GM12891 (cell line): ENCODE measurements around the gene KRT76.

Source experiments
- DNase-seq: peaks from one replicate; pipeline ENCODE4 v3.0.0; 2011; ENCODE audit warnings: low spot score; ENCODE audit not compliant: insufficient read length
- FAIRE-seq: peaks from 2 replicates; lab custom pipeline; 2011; peaks lifted over from hg19 to GRCh38; lab: Jason Lieb, UNC
- PAX5 ChIP-seq: IDR thresholded peaks from 2 replicates; pipeline ENCODE4 v1.6.1; 2011; ENCODE audit warnings: low read length, moderate library complexity, mild to moderate bottlenecking; ENCODE audit not compliant: insufficient read depth, severe bottlenecking
- POLR2A ChIP-seq: IDR thresholded peaks from 2 replicates; pipeline ENCODE4 v1.6.1; 2011; ENCODE audit warnings: low read depth, low read length, control low read depth
- POLR2AphosphoS5 ChIP-seq: IDR thresholded peaks from 2 replicates; pipeline ENCODE4 v1.6.1; 2011; ENCODE audit warnings: low read depth, low read length, control low read depth
- POU2F2 ChIP-seq: IDR thresholded peaks from 2 replicates; pipeline ENCODE4 v1.6.1; 2011; ENCODE audit warnings: low read depth, mild to moderate bottlenecking, control low read depth, low read length, moderate library complexity
- SPI1 ChIP-seq: IDR thresholded peaks from 2 replicates; pipeline ENCODE4 v1.6.1; 2011; ENCODE audit warnings: low read depth, low read length, control low read depth
- TAF1 ChIP-seq: IDR thresholded peaks from 2 replicates; pipeline ENCODE4 v1.6.1; 2011; ENCODE audit warnings: low read depth, low read length, control low read depth

Gene KRT76

DNA sequence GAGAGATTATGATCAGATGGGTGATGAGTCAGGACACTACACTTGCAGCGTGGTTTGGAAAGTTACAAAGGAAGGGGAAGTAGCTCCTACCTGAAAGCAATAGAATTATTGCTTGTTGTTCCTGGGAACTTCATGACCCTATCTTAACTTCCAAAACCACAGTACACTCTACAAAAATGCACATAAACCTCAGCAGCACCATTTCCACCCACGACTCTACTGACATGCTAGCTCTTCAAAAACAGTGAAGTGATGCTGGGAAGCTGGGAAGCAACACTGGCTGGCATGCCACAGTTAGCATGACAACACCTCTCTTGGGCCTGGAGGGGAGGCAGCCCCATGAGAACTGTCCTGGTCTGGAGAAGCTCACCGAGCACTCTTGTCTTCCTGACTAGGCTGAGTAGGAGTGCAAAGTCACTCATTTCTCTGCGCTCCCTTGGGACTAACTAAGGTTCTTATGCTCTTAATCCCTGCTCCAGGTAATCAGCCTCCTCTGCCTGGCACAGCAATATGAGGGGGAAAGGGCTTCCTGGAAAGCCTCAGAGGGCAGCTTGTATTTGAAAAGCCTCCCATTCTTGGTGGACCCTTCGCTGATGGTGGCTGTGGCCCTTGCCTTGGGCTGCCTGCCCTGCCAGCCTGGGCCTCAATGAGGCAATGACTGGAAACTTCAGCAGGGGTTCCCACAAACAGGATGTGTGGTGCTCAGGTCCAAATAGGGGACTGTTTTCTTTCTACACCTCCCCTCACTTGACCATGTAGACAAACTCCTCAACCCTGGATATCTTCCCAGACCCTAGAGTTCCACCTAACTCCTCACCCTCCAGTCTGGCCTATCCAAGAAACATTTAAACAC, 17.6 kb upstream of the KRT76 start:
- no peak for DNase-seq
- no peak for FAIRE-seq
- TF ChIP-seq POLR2AphosphoS5 (no peak), PAX5 (no peak), TAF1 (no peak), POU2F2 (no peak), POLR2A (no peak), SPI1 (no peak)

DNA sequence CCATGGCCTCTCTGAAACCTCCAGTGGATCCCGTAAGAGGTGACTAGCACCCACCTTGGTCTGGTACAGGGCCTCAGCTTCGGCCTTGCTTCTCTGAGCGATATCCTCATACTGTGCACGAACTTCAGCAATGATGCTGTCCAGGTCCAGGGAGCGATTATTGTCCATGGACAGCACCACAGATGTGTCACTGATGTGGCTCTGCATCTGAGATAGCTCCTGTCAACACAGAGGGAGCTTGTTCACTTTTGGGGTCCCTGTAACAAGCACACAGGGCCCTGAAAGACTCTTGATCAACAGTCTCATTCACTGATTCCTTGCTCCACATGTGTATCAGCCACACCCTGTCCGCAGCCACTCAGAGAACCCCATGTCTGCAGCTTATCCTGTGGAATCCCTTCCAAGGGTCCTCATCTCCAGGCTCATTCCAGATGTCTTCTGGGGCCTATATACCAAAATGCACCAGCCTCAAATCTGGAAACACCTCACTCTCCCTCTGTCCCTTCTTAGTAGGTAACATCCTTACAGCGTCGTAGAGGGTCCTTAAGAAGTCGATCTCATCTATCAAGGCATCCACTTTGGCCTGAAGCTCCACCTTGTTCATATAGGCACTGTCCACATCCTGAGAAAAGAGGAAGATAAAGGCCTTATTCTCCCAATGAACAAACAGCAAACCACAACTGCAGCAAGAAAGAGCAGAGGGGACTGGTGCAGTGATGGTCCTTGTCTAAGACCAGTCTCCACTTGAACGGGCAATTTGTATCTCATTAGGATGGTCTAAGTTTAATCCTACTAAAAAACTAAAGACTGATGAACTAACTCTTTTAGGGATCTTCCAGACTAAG, 15.3 kb upstream of the KRT76 start:
- TF ChIP-seq POLR2A (no peak), TAF1 (no peak), POU2F2 (no peak)
- no peak for FAIRE-seq
- DNase-seq, result no peak

DNA sequence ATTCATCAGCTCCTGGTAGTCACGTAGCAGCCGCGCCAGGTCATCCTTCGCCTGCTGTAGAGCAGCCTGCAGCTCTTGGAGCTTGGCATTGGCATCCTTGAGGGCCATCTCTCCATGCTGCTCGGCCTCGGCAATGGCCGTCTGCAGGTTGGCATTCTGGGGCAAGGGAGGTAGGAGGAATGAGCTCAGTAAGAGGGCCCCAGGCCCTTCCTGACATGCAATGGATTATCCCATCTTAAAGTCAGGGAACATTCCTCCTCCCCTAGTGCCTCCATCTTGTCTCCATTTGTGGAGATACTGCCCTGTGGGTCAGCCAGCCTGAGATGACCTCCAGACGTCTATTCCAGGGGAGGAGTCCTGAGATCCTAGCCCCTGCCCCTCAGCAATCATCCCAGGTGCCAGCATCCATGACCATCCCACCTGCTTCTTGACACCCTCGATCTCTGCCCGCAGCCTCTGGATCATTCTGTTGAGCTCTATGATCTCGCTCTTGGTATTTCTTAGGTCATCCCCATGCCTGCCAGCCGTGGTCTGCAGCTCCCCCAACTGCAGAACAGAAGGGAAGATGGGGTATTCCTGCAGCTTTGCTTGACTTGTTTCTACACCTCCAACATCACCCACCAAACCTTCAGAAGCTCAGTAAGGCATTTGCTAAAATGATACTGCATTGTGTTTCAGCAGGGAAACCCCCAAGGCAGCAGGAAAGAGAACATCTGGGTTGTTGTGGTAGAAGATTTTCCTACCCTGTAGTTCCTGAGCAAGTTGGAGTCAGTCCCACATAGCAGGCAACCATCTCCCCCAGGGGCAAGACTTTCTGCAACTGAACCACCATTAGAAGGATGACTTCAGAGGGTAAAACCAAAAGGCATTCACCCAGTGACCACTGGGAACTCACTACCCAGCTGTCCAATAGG, 14.4 kb upstream of the KRT76 start:
- no peak for TF ChIP-seq SPI1
- no peak for TF ChIP-seq POU2F2
- TF ChIP-seq TAF1, result no peak
- DNase-seq (no peak), FAIRE-seq (no peak)

DNA sequence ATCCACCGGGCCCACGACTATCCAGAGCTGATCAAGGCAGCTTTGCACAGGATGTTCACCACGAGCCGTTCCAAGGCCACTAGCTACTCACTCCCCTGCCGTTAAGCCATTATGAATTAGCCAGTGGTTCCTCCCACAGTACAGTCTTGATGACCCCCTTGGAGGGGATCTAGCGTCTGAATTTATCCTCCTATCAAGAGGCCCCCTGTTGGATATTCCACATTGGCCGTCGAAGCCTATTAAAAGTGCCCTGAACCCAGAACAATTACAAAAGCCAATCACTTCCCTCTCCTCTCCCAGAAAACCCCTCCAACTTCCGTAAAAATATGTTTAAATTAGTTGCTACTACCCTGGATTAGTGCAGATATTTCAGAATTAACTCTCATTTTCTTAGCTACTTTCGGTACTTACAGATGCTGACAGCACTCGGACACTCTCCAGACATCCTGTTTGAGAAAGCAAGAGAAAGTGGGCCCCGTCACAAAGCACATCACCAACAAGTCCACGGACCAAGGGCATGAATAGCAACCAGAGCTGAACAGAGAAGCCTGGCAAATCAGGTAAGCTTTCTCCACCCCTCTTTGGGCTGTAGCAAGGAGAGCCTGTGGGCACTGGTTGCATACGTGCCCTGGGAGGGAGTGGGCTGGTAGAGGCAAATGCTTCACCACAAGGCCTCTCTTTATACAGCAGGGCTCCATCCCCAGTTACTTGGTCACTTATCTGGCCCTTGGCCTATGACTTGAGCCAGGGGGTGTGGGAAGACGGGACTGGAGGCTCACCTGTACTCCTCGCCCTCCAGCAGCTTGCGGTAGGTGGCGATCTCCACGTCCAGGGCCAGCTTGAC, 13.5 kb upstream of the KRT76 start:
- DNase-seq (no peak), FAIRE-seq (no peak)
- TF ChIP-seq POU2F2 (no peak), POLR2A (no peak), TAF1 (no peak), PAX5 (no peak), POLR2AphosphoS5 (no peak), SPI1 (no peak)

DNA sequence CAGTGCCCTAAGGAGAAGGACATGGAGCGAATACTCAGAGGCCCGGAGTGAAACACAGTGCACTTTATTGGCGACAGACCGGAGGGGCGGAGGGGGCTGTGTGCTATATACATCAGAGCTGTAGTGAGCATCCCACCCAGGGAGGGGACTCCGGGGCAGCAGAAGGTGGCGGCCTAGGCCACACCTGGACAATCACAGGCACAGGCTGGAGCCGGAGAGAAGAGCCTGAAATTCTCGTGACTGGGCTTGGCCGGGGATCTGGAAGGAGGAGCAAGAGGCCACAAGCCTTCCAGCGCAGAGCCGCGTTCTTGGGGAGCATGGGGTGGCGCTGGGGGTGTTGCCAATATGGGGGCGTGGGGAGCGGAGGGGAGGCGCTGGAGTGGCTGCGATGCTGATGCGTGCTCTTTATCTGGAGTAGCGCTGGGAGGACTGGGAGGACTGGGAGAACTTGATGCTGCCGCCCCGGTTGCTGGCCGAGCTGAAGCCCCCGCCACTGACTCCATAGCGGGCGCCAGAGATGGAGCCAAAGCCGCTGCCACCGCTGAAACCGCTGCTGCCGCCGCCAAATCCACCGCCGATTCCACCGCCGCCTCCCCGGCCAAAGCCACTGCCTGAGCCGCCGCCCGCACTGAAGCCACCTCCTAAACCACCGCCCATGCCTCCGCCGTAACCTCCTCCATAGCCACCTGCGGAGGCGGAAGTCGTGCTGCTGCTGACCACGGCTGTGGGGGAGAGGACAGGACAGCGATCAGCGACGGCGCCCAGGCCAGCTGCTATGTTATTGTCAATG, 12.7 kb upstream of the KRT76 start:
- DNase-seq, result no peak
- no peak for FAIRE-seq

DNA sequence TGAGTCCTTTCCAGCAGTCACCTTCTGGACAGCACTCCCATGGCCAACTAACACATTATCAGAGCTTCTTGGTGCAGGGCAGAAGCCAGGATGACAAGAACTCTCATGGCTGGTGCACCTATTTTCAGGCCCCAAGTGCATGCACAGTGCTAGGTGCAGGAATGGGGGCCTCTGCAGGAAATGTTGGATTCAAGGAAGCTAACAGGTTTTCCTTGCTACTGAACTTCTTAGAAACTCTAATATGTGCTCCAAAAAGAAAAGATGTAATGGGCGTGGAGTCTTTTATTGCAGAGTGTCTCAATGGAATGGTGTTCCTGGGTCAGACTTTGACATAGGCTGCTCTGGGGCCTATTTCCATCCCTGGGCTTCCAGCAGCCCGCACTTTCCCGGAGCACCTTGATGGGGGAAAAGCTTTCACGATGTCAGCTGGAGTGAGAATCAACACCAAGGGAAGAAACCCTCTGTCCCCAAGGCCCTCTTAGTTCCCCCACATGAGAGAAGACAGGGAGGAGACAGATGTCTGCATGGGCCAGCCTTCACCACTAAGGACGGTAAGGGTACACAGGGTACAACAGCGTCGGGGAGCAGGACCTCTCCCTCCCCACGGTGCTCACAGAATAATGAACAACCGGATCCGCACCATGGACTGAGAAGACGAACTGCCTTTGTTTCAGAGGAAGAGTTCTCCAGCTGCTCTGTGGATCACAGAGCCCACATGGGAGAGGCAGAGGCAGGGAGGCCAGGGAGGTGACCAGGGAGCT, 11.9 kb upstream of the KRT76 start:
- no peak for TF ChIP-seq SPI1
- no peak for TF ChIP-seq POLR2AphosphoS5
- TF ChIP-seq TAF1, result no peak
- TF ChIP-seq POU2F2, result no peak
- TF ChIP-seq POLR2A, result no peak
- no peak for TF ChIP-seq PAX5
- no peak for DNase-seq
- no peak for FAIRE-seq

More for the DNA sequence above, 12.7 kb upstream of the KRT76 start:
- TF ChIP-seq PAX5, result no peak

DNA sequence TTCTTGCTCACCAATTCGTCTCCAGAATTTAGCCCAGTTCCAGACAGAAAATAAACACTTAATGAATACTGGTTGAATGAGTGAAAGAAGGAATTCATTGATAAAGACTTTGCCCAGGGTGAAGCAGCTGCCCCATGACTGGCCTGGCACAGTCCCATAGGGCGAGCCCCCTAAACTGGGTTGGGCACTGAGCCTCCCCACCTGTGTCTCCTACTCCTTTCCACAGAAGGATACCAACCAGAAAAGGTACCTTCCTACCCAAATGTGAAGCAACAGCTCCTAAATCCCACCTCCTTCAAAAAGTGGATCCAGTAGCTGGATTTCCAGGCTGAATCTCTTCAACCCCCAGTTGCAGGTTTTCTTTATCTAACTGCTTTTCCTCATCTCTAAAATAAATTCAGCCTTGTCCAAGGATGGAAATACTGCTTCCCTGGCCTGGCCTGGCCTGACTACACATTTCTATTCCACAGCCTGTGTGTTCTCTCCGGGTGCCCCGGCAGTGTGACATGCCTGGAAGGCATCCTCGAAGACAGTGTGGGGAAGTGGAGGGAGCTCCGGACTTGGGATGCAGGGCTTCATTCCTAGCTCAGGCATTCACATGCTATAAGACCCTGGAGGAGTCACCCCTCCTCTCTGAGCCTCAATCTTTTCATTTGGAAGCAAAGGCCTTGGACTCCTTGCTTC, 11.2 kb upstream of the KRT76 start:
- FAIRE-seq (no peak), DNase-seq (no peak)
- TF ChIP-seq POU2F2 (no peak), PAX5 (no peak), POLR2A (no peak), POLR2AphosphoS5 (no peak), TAF1 (no peak), SPI1 (no peak)
